Measurements from ENCODE around the gene SYN1. TPM values are rescaled to one million over a fixed set of nuclear protein-coding genes. Genes with fewer than 3 reads are reported as not detected.

SYN1 gene
- total RNA-seq, 1 donor from 2014 or later: 12.1 TPM

DNA sequence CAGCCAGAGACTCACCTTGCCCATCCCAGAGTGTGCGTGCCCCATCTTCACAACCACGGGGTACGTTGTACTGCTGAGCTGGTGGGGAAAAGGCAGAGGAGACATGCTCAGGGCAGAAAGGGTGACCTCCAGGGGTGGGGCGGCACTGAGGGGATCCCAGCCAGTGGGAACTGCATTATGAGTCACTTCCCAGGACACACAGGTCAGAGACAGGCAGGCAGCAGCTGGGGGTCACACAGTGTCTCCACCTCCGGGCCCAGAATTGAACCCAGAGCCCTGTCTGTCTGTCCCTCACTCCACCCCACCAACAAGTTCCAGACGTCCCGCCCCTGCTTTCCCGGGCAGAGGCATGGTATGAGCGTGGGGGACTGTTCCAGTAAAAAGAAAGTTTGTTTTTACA, 42.2 kb downstream of the SYN1 start:
- intact Hi-C loops (cut with DNase I): no loop called here

GRCh38 chrX:47576021-47576898, 43.4 kb downstream of the SYN1 start:
- DNase-seq (ENCODE audit: low spot score): no peak
- intact Hi-C loops (cut with DNase I): no loop called here

More for the DNA sequence above, 42.2 kb downstream of the SYN1 start:
- DNase-seq (ENCODE audit: low spot score): no peak

DNA sequence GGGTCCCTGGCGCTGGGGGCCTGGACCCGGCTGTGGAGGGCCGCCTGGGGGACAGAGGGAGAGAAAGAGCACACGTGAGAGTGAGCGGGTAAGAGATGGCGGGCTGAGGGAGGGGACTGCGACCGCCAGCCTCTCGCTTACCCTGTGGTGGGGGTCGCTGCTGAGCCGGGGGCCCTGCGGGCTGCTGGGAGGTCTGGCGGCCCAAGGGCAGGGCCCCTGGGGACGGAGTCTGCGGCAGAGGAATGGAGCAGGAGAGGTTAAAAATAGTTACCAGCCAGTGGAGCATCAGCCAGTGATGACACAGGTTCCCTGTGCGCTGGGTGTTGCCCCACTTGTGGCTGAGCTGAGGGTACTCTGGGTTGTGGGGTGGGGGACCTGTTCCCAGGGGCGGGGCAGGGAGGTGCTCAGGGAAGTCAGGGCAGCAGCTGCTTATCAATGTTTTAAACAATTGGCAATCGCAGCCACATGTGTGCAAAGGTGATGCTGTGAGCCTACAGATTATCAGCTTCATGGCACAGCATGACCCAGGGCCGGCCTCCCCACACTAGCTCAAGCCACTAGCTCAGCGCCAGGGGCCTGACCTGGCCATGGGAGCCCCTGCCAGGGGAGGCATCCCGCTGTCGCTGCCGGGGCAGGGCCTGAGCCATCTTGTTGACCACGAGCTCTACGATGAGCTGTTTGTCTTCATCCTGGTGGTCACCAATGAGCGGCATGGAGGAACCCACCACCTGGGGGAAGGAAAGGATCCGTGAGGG, 44.9 kb downstream of the SYN1 start:
- intact Hi-C loops (cut with DNase I): loop anchor here (5.0 kb wide), 1 partner anchor 68 kb away; no protein-coding TSS in a partner anchor
- no peak for DNase-seq (ENCODE audit: low spot score)

DNA sequence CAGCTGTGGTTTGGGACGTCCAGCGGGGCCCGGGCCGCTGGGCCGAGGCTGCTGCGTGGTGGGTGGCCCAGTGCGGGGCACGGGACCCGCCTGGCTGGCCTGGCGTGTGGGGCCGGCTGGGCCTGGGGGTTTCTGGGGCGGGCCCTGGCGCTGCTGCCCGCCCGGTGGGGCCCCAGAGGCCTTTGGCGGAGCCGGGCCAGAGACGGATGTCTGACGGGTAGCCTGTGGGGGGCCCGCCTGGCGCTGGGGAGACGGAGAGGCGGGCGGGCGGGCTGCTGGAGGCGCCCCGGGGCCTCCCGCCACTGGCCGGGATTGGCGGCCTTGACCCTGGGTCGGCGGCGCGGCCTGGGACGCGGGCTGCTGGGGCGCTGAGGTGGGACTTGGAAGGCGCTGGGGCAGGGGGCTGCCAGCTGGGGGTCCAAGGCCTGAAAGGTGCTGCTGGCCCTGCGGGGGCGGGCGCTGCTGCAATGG, 45.5 kb downstream of the SYN1 start:
- intact Hi-C loops (cut with DNase I): loop anchor here (5.0 kb wide), 1 partner anchor 68 kb away; no protein-coding TSS in a partner anchor
- no peak for DNase-seq (ENCODE audit: low spot score)

DNA sequence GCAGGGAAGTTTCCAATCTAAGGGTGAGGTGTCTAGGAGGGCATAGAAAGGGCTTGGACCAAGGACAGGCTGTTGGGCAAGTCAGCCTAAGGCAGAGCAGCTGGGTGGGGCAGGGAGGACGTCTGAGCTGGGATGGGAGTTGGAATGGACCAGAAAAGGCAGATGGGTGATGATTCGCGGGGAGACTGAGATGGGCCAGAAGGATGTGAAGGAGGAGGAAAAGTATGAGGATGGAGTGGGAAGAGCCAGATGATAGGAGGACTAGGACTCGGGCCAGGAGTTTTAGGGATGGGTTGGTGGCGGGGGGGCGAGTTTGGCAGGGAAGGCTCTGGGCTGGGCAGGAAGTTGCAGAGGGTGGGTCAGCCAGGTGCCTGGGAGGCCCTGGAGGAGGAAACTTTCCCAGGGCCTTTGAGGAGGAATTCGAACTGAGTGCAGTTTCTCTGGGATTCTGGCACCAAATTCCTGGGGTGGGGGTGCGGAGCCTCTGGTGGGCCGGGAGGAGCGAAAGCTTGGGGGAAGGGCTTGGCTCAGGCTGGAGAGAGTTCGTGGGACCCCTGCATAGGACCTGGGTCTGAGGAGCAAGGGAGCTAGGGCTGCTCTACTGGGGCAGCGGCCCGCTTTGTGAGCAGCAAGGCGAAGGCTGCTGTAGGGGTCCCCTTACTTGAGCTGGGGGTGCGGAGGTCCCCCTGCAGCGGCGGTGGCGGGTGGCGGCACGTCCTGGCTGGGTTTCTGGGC, 46.1 kb downstream of the SYN1 start:
- intact Hi-C loops (cut with DNase I): loop anchor here (5.0 kb wide), 1 partner anchor 69 kb away; no protein-coding TSS in a partner anchor
- DNase-seq (ENCODE audit: low spot score): no peak

GRCh38 chrX:47572773-47573340, 46.8 kb downstream of the SYN1 start:
- no peak for DNase-seq (ENCODE audit: low spot score)
- intact Hi-C loops (cut with DNase I): loop anchor here (5.0 kb wide), 1 partner anchor 69 kb away; no protein-coding TSS in a partner anchor

DNA sequence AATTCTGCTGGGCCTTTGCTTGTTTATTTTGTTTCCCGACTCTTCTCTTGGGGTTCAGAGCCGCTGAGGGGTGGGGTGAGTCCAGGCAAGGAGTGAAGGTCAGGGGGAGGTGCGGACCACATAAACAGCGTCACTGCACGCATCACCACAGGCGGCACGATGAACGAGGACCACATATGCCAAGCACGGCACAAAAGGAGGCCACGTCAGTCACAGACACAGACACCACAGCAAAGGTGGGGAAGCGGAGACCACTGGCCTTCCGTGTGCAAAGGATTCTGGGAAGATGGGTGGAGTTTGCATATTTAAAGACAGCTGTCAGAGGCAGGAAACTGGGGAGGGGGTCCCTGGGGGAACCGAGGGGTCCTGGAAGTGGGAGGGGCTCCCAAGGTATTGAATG, 47.8 kb downstream of the SYN1 start:
- no peak for DNase-seq (ENCODE audit: low spot score)
- intact Hi-C loops (cut with DNase I): loop anchor here (5.0 kb wide), 1 partner anchor 70 kb away; no protein-coding TSS in a partner anchor

- intact Hi-C loops (cut with DNase I): loop anchor here (5.0 kb wide), 1 partner anchor 71 kb away; no protein-coding TSS in a partner anchor
- DNase-seq (ENCODE audit: low spot score): no peak
Measured at GRCh38 chrX:47571215-47571614, 48.4 kb downstream of the SYN1 start.

- intact Hi-C loops (cut with DNase I): loop anchor here (5.0 kb wide), 1 partner anchor 72 kb away; no protein-coding TSS in a partner anchor
- no peak for DNase-seq (ENCODE audit: low spot score)
Measured at GRCh38 chrX:47570794-47571193, 48.9 kb downstream of the SYN1 start.

DNA sequence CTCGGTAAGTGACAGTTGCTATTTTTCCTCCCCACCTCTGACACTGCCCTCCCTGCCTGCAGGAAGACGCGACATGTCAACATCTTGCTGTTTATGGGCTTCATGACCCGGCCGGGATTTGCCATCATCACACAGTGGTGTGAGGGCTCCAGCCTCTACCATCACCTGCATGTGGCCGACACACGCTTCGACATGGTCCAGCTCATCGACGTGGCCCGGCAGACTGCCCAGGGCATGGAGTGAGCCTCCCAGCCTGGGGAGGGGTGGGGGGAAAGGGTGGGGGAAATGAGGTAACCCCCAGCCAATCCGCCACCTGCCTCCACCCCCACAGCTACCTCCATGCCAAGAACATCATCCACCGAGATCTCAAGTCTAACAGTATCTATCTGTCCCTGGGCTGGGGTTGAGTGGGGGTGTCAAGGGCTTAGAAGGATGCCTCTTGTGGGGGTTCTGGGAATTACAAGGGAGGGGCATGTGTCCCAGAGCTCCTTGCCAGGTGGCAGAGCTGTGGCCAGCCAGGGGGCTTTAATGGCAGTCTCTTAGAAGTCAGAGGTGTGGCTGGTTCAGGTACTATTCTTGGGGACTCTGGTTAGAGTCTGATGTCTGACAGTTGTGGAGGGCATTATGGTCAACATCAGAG, 50.9 kb downstream of the SYN1 start:
- DNase-seq (ENCODE audit: low spot score): no peak
- intact Hi-C loops (cut with DNase I): no loop called here

DNA sequence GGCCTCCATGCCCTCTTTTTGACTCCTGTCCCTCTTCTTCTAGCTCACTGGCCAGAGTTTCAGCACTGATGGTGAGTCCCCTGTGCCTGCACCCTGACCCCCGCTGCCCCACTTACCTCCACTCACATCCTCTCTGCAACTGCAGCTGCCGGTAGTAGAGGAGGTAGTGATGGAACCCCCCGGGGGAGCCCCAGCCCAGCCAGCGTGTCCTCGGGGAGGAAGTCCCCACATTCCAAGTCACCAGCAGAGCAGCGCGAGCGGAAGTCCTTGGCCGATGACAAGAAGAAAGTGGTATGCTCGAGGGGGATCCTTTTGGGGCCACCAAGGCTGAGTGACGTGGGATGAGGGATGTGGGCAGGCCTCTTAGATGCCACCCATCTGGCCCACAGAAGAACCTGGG, 52.8 kb downstream of the SYN1 start:
- intact Hi-C loops (cut with DNase I): no loop called here

DNA sequence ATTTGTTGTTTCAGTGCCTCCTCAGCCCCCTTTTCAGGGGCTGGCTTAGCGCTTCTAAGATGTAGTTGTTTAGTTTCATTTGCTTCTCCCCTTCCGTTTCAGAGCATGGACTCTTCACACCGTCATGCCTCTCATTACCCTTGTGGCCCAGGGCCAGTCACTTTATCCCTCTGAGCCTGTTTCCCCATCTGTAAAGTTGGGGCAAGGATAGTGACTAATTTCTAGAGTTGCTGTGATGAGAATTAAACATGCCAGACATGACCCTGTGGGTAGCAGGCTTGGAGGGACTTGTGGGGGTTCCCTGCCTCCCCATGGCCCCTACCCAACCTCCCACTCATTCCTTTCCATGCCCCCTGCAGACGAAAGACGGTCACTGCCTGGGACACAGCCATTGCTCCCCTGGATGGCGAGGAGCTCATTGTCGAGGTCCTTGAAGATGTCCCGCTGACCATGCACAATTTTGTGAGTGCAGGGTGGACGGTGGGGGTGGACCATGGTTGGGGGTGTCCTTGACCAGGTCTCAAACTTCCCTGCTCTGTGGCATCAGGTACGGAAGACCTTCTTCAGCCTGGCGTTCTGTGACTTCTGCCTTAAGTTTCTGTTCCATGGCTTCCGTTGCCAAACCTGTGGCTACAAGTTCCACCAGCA, 55.1 kb downstream of the SYN1 start:
- intact Hi-C loops (cut with DNase I): no loop called here
- no peak for DNase-seq (ENCODE audit: low spot score)

More for the DNA sequence above, 52.8 kb downstream of the SYN1 start:
- DNase-seq (ENCODE audit: low spot score): no peak

DNA sequence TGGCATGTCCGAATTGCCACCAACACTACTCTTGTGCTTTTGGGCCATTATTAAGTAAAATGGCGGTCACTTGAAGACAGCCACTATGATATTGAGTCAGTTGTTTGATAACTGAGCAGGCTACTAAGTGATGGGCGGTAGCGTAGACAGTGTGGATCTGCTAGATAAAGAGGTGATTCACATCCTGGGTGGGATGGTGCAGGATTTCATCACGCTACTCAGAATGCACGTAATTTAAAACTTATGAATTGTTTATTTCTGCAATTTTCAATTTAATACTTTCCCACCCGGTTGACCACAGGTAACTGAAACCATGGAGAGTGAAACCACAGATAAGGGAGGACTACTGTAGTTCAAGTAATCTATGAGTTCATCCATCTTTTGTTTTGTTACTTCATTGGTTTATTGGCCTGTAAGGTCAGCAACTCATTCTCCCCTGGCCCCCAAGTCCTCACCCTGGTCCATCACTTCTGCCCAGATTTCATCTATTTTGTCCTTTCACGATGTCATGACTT, 55.8 kb downstream of the SYN1 start:
- no peak for DNase-seq (ENCODE audit: low spot score)
- intact Hi-C loops (cut with DNase I): no loop called here

GRCh38 chrX:47562615-47563243, 56.9 kb downstream of the SYN1 start:
- intact Hi-C loops (cut with DNase I): no loop called here
- no peak for DNase-seq (ENCODE audit: low spot score)

DNA sequence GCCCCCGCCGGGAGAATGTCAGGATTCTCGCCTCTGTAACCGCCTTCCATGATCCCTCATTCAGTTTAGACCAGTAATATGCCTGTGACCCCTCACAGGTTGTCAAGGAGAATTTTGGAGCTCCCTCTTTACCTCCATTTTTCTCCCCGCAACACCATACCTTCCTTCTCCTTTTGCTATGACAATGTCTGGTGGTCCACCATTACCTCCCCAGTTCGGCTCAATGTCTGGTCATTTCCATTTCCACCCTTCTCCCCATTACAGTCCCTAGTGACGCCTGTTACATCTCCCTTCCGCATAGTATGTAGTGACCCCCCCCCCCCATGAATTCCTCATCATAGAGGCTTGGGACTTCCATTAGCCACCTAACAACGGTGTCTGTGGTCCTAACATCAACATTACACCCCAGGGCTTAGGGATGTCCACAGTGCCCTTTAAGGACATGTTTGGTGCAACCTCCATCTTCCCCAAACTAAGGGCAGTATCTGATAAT, 58.0 kb downstream of the SYN1 start:
- intact Hi-C loops (cut with DNase I): no loop called here

GRCh38 chrX:47560934-47561658, 58.6 kb downstream of the SYN1 start, which contains the start of gene ARAF:
Gene ARAF (plus strand): TSS chrX:47561205. CDS start chrX:47562968, 1,763 bp downstream.
- intact Hi-C loops (cut with DNase I): no loop called here

More for the DNA sequence above, 58.0 kb downstream of the SYN1 start:
- no peak for DNase-seq (ENCODE audit: low spot score)

More at GRCh38 chrX:47560934-47561658, 58.6 kb downstream of the SYN1 start, which contains the start of gene ARAF:
- DNase-seq (ENCODE audit: low spot score): peak; percentile 98
